Measurements from ENCODE around the gene PHF21B.
A peak's percentile ranks its signal among the peaks of the same experiment; 100 is the strongest.

PHF21B gene

DNA sequence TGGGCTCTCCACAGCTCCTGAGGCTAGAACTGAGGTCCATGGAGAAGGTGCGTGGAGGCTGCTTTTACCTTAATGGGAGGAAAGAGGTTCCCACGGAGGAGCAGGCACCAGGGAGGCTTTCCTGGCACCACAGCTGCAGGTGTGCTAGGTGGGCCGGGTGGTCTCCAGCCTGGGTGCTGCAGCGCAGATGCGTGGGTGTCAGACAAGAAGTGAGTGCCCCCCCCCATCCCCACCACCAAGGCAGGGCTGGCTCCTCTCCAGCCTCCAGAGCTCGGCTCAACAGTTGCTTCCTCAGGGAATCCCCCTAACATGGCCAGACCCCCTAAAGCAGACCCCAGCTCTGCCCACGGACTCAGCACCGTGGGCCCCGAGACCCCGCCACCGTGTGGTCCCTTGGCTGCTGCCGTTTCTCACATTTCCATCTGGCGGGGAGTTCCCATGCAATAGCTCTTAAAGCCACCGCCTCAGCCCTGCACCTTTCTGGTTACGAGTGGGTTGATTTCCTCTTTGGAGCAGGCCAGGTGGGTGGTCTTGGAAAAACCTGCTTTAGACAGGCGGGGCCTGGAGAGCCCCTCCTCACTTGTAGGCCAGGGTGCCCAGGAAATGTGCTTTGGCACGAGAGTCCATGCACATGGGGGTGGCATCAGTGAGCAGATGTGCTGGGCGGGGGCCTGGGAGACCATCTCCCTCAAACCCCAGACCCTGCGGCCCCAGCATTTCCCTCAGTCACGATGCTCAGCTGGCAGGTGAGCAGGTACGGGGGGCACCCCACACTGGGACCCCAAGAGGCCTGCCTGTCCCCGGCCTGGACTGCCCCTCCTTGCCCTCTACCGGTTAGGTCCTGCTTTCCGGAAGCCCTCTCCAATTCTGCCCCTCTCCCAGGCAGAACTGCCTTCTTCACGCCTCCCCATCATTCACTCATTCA is 163.7 kb downstream of the PHF21B start:
- Histone ChIP-seq H3K9me3 (ENCODE audit: severe bottlenecking) (peaks cover 11% of the 10 kb centered on the region), H3K4me1 (ENCODE audit: insufficient read depth, poor library complexity, severe bottlenecking) (no peaks in the 10 kb centered on the region), H3K36me3 (ENCODE audit: low read depth) (peaks cover 8% of the 10 kb centered on the region), H3K27ac (ENCODE audit: poor library complexity, severe bottlenecking) (no peak overlapping the region), H3K27me3 (ENCODE audit: insufficient read depth, poor library complexity, severe bottlenecking) (no peaks in the 10 kb centered on the region), H3K4me3 (ENCODE audit: severe bottlenecking) (no peak overlapping the region)
- DNase-seq (ENCODE audit: low spot score) (peak; percentile 25), ATAC-seq (ENCODE audit: low read depth) (no peak)
- TF ChIP-seq CTCF (IDR thresholded peaks at IDR 0.05; ENCODE audit: poor library complexity, severe bottlenecking), result no peak

DNA sequence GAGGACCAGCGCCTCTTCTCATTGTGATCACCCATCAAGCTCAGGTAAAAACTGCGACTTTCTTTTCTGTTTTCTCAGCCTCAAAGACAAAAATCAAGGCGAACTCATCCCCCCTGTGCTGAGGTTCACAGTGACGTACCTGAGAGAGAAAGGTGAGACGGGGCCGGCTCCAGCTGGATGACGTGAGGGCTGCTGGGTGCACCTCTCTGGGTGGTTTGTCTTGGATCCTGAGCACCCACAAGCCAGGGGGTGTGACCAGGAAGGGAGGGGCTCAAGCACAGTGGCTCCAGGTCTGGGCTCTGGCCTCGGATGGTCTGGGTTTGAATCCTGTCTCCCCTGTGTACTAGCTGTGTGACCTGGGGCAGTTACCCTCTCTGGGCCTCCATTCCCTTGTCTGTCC is 164.6 kb downstream of the PHF21B start:
- Histone ChIP-seq H3K9me3 (ENCODE audit: severe bottlenecking) (peaks cover 11% of the 10 kb centered on the region), H3K4me1 (ENCODE audit: insufficient read depth, poor library complexity, severe bottlenecking) (no peaks in the 10 kb centered on the region), H3K27me3 (ENCODE audit: insufficient read depth, poor library complexity, severe bottlenecking) (no peaks in the 10 kb centered on the region), H3K27ac (ENCODE audit: poor library complexity, severe bottlenecking) (no peak overlapping the region), H3K4me3 (ENCODE audit: severe bottlenecking) (no peak overlapping the region), H3K36me3 (ENCODE audit: low read depth) (peaks cover 8% of the 10 kb centered on the region)
- peak; percentile 25 for DNase-seq (ENCODE audit: low spot score)
- no peak for ATAC-seq (ENCODE audit: low read depth)
- TF ChIP-seq CTCF (IDR thresholded peaks at IDR 0.05; ENCODE audit: poor library complexity, severe bottlenecking), result no peak

- DNase-seq (ENCODE audit: low spot score), result peak; percentile 27
- H3K27ac ChIP-seq (ENCODE audit: poor library complexity, severe bottlenecking), result no peak overlapping the region
- peaks cover 5% of the 10 kb centered on the region for H3K36me3 ChIP-seq (ENCODE audit: low read depth)
- peaks cover 11% of the 10 kb centered on the region for H3K9me3 ChIP-seq (ENCODE audit: severe bottlenecking)
- no peak for TF ChIP-seq CTCF (IDR thresholded peaks at IDR 0.05; ENCODE audit: poor library complexity, severe bottlenecking)
- H3K4me1 ChIP-seq (ENCODE audit: insufficient read depth, poor library complexity, severe bottlenecking), result no peaks in the 10 kb centered on the region
- no peaks in the 10 kb centered on the region for H3K27me3 ChIP-seq (ENCODE audit: insufficient read depth, poor library complexity, severe bottlenecking)
- ATAC-seq (ENCODE audit: low read depth), result no peak
- H3K4me3 ChIP-seq (ENCODE audit: severe bottlenecking), result no peak overlapping the region
These were observed 167.4 kb downstream of the PHF21B start for GRCh38 chr22:44842417-44842816.

DNA sequence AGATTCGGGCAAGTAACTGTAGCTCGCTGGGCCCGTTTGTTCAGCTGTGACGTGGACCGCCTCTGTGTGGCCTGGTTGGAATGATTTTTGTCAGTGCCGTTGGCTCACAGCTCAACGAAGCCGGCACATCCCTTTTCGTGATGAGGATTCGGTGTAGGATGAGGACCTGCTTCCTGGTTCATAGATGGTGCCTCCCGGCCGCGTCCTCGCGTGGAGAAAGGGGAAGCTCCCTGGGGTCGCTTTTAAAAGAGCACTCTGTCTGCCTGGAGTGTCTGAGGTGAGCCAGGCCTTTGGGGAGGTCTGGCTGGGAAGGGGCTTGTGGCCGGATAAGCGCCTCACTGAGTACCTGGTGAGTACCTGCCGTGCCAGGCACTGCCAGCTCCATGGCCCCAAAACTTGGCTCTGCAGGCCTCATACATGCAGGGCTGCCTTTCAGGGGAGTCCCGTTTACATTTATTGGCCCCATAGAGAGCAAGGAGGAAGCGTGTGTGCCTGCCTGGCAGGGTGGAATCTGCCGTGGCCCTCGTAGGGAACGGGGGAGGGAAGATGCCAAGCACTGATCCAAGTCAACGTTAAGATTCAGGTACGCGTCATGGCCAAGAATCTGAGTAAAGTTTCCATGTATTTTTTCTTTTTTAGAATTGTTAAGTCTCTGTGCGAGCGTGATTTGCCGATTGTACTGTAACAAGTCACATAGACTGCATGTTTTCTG is 169.0 kb downstream of the PHF21B start:
- no peak for TF ChIP-seq CTCF (IDR thresholded peaks at IDR 0.05; ENCODE audit: poor library complexity, severe bottlenecking)
- no peak overlapping the region for H3K4me3 ChIP-seq (ENCODE audit: severe bottlenecking)
- ATAC-seq (ENCODE audit: low read depth) (no peak), DNase-seq (ENCODE audit: low spot score) (peak; percentile 19)
- H3K36me3 ChIP-seq (ENCODE audit: low read depth), result peaks cover 5% of the 10 kb centered on the region
- no peaks in the 10 kb centered on the region for H3K27me3 ChIP-seq (ENCODE audit: insufficient read depth, poor library complexity, severe bottlenecking)
- no peaks in the 10 kb centered on the region for H3K4me1 ChIP-seq (ENCODE audit: insufficient read depth, poor library complexity, severe bottlenecking)
- H3K9me3 ChIP-seq (ENCODE audit: severe bottlenecking), result peaks cover 11% of the 10 kb centered on the region
- no peak overlapping the region for H3K27ac ChIP-seq (ENCODE audit: poor library complexity, severe bottlenecking)
